ENCODE measurements around the gene AHI1.
A peak's percentile ranks its signal among the peaks of the same experiment; 100 is the strongest.
"Not testable (repeated sequence)": the region's sequence is repeated elsewhere in the genome, so short reads cannot be mapped to it uniquely, and the experiment has no call there.

Gene AHI1

GRCh38 chr6:135383766-135384165, 113.8 kb downstream of the AHI1 start:
- DNase-seq (ENCODE audit: extremely low spot score) = no peak
- ChIA-PET CTCF (interaction anchor here (1.0 kb wide), 3 partner anchors 9 to 45 kb away, joined by 3 read pairs; no protein-coding TSS in a partner anchor), POLR2A (no interaction called here)
- TF ChIP-seq CTCF (IDR thresholded peaks at IDR 0.05; ENCODE audit: control extremely low read depth, extremely low read depth, low read depth, missing control alignments) = no peak

- no peak for DNase-seq (ENCODE audit: extremely low spot score)
- POLR2A ChIA-PET = no interaction called here
- no peak for TF ChIP-seq CTCF (IDR thresholded peaks at IDR 0.05; ENCODE audit: control extremely low read depth, extremely low read depth, low read depth, missing control alignments)
- CTCF ChIA-PET = interaction anchor here (1.0 kb wide), 2 partner anchors 17 to 45 kb away, joined by 3 read pairs; no protein-coding TSS in a partner anchor
Measured at GRCh38 chr6:135383301-135383700, 114.2 kb downstream of the AHI1 start.

- no peak for TF ChIP-seq CTCF (IDR thresholded peaks at IDR 0.05; ENCODE audit: control extremely low read depth, extremely low read depth, low read depth, missing control alignments)
- DNase-seq (ENCODE audit: extremely low spot score) = peak; percentile 52
- ChIA-PET CTCF (no interaction called here), POLR2A (no interaction called here)
Measured at GRCh38 chr6:135382182-135382628, 115.3 kb downstream of the AHI1 start.

GRCh38 chr6:135380793-135381192, 116.7 kb downstream of the AHI1 start:
- no peak for TF ChIP-seq CTCF (IDR thresholded peaks at IDR 0.05; ENCODE audit: control extremely low read depth, extremely low read depth, low read depth, missing control alignments)
- ChIA-PET CTCF (interaction anchor here (1.4 kb wide), 1 partner anchor 10 kb away, joined by 4 read pairs; no protein-coding TSS in a partner anchor), POLR2A (no interaction called here)
- DNase-seq (ENCODE audit: extremely low spot score) = no peak

- POLR2A ChIA-PET = no interaction called here
- no peak for TF ChIP-seq CTCF (IDR thresholded peaks at IDR 0.05; ENCODE audit: control extremely low read depth, extremely low read depth, low read depth, missing control alignments)
- DNase-seq (ENCODE audit: extremely low spot score) = no peak
- CTCF ChIA-PET = interaction anchor here (1.4 to 1.7 kb wide), 2 partner anchors 9 to 11 kb away, joined by 4 to 7 read pairs; no protein-coding TSS in a partner anchor
Measured at GRCh38 chr6:135379647-135380046, 117.9 kb downstream of the AHI1 start.

- ChIA-PET POLR2A (interaction anchor here (0.7 kb wide), 1 partner anchor 183 kb away, joined by 3 read pairs; no protein-coding TSS in a partner anchor), CTCF (interaction anchor here (1.5 kb wide), 1 partner anchor 67 kb away, joined by 4 read pairs; no protein-coding TSS in a partner anchor)
- TF ChIP-seq CTCF (IDR thresholded peaks at IDR 0.05; ENCODE audit: control extremely low read depth, extremely low read depth, low read depth, missing control alignments) = no peak
- DNase-seq (ENCODE audit: extremely low spot score) = no peak
Measured at GRCh38 chr6:135372758-135373157, 124.8 kb downstream of the AHI1 start.

- CTCF ChIA-PET; POLR2A ChIA-PET; DNase-seq (ENCODE audit: extremely low spot score): not testable (repeated sequence)
Measured at GRCh38 chr6:135363622-135364021, 133.9 kb downstream of the AHI1 start.
